GM12873 (cell line): ENCODE data around the gene TCF4.

Source experiments
- TF ChIP-seq, protein P1 (sequence below): IDR thresholded peaks from 2 replicates; pipeline ENCODE4 v1.5.1; 2012; ENCODE audit warnings: low read depth, mild to moderate bottlenecking, moderate library complexity, low read length, control low read depth; ENCODE audit not compliant: insufficient read depth; ENCODE audit errors: missing control alignments

Gene TCF4

DNA sequence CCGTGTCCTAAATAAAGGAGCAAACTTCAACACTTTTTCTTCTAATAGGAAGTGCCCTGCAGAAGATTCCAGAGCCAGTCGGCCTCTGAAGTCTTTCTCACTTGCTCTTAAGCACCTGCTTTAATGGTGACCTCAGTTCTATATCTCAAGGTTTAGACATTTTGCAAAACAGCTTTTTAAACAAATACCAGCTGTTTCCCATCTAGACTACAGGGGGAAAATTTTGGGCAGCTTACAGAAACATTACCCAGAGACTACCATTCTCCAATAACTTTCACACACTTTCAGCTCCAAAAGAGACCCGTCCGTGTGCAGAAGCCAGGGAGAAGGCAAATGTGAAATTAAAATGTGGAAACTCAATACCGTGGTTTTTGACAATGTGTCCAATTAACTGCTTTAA, 343.4 kb downstream of the TCF4 start:
- TF ChIP-seq, protein P1, sequence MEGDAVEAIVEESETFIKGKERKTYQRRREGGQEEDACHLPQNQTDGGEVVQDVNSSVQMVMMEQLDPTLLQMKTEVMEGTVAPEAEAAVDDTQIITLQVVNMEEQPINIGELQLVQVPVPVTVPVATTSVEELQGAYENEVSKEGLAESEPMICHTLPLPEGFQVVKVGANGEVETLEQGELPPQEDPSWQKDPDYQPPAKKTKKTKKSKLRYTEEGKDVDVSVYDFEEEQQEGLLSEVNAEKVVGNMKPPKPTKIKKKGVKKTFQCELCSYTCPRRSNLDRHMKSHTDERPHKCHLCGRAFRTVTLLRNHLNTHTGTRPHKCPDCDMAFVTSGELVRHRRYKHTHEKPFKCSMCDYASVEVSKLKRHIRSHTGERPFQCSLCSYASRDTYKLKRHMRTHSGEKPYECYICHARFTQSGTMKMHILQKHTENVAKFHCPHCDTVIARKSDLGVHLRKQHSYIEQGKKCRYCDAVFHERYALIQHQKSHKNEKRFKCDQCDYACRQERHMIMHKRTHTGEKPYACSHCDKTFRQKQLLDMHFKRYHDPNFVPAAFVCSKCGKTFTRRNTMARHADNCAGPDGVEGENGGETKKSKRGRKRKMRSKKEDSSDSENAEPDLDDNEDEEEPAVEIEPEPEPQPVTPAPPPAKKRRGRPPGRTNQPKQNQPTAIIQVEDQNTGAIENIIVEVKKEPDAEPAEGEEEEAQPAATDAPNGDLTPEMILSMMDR: no peak

DNA sequence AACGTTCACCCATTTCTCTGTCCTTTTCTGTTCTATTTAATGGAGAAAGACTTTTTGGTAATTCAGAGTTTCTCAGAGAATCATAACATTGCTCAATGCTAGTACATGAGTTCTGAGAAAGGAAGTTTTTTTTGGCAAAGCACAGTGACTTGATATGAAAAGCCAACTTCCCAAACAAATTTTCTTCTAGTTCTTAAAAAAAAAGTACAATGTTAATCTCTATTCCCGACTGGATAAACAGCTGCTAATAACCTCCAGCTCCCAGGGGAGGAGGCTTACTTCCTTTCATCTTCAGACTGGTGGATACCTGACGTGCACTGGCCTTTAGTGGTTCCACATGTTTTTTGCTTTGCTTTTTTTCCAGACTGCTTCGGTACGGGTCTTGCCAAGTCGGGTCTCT, 344.1 kb downstream of the TCF4 start:
- TF ChIP-seq, protein P1: no peak

DNA sequence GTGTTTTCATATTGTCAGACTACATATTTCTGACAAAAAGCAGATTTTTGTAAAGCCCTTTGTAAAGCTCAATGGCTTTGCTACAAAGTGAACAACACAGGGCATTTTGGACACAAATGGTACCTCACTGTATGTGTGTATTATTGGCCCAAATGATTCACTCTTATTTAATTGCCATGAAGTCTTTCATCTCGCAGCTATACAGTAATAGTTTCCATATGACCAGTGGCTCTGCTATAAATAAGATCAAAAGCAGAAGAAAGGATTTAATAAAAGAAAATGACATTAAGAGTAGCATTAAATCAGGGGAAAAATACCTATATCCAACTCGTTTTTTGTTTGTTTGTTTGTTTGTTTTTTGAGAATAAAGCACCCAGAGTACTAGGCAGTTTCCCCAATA, 344.7 kb downstream of the TCF4 start:
- TF ChIP-seq, protein P1: no peak

DNA sequence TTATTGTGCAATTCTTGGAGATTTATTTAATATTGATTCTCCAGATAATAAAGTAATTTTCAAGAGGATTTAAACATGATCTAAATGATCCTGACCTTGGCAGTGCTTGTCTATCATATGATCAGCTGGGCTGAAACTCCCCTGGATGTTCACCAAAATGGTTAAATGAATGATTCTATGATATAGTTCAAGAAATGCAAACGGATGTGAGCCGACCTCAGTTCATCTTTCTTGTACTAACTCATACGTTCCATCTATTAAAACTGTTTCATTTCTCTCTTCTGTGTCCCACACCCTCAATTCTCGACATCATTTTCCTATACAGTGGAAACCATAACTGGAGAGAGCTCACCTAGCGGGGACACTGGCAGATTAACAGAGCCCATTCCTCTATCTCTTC, 347.0 kb downstream of the TCF4 start:
- TF ChIP-seq, protein P1: no peak

DNA sequence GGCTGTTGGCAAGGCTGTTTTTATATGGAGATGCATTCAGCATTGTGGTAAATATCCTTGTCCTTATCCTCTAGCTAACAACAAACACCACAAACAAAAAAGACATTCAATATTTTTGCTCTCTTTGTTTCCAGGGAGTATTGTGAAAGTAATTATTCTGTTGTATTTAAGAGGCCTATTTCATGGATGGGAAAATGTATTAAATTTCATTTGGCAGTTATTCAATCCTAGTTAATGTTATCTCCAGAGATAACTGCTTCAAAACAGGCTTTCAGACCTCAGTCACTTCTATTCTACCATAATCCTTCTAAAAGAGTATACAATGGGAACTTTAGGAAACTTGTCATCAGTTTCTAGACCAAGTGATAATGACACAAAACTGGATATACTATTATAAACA, 348.3 kb downstream of the TCF4 start:
- TF ChIP-seq, protein P1: no peak

- TF ChIP-seq, protein P1: no peak
These were observed 350.3 kb downstream of the TCF4 start for GRCh38 chr18:55237660-55238059.

- TF ChIP-seq, protein P1: no peak
These were observed 351.7 kb downstream of the TCF4 start for GRCh38 chr18:55236150-55236931.
